Heart right ventricle (tissue), 16 donors: ENCODE data around the gene SMURF2. TPM values are rescaled to one million over a fixed set of nuclear protein-coding genes. Genes with fewer than 3 reads are reported as not detected.

ENCODE experiments used
- ATAC-seq, 8 donors: fragments of 200-7000 bp; cut with Tn5 transposase; one replicate each; pipeline ENCODE4 v1.9.1; 2020; ENCODE audit warnings: mild to moderate bottlenecking in 8 of 8, moderate library complexity in 8 of 8, moderate number of reproducible peaks in 1 of 8
- DNase-seq, 2 donors: peaks; one replicate each; pipeline ENCODE4 v3.0.0-alpha.2; 2020
- H3K27ac ChIP-seq, 10 donors: fragments of 200-600 bp; sonication (generic) in 2 of 10; one replicate each; pipeline versions ENCODE4 v1.5.0 to v1.8.0; 2020 to 2022; ENCODE audit warnings: mild to moderate bottlenecking in 3 of 10
- H3K27me3 ChIP-seq, 7 donors: fragments of 200-600 bp; one replicate each; pipeline ENCODE4 v1.8.0; 2021 to 2022; ENCODE audit warnings: mild to moderate bottlenecking in 2 of 7
- H3K36me3 ChIP-seq, 9 donors: fragments of 200-600 bp; sonication (generic) in 1 of 9; one replicate each; pipeline versions ENCODE4 v1.5.0 to v1.8.0; 2020 to 2022; ENCODE audit warnings: mild to moderate bottlenecking in 2 of 9
- H3K4me1 ChIP-seq, 9 donors: fragments of 200-600 bp; sonication (generic) in 1 of 9; one replicate each; pipeline versions ENCODE4 v1.5.0 to v1.8.0; 2020 to 2022; ENCODE audit warnings: mild to moderate bottlenecking in 4 of 9
- H3K4me3 ChIP-seq, 10 donors: fragments of 200-600 bp; sonication (generic) in 2 of 10; one replicate each; pipeline versions ENCODE4 v1.5.0 to v1.8.0; 2020 to 2022; ENCODE audit warnings: mild to moderate bottlenecking in 7 of 10, moderate library complexity in 2 of 10
- H3K9me3 ChIP-seq, 11 donors: fragments of 200-600 bp in 10 of 11; sonication (generic) in 2 of 11; one replicate each; pipeline versions ENCODE4 v1.5.0 to v1.8.0; 2013 to 2022; ENCODE audit warnings: mild to moderate bottlenecking in 2 of 11, control low read depth in 1 of 11, moderate library complexity in 1 of 11
- CTCF ChIP-seq, 9 donors: fragments of 200-600 bp; sonication (generic) in 2 of 9; IDR thresholded peaks; one replicate each; pipeline versions ENCODE4 v1.5.0 to v1.8.0; 2021 to 2022; ENCODE audit warnings: antibody characterized with exemption in 9 of 9, mild to moderate bottlenecking in 5 of 9, moderate library complexity in 1 of 9
- WGBS, 2 donors: extraction: QIAGEN DNeasy Blood & Tissue Kit; methylation state at CpG; one replicate each; pipeline ENCODE4 v1.1.7; 2013; ENCODE audit warnings: inconsistent platforms in 1 of 2; 5-methylcytosine and 5-hydroxymethylcytosine counted together
- intact Hi-C, 10 donors: fragments of 100-400 bp; cut with DNase I; formaldehyde crosslinking; loops; one replicate each; pipeline versions ENCODE4 v1.11.1 to v1.14.2; 2022
- polyA plus RNA-seq, 2 donors: library from polyadenylated mRNA; stranded (reverse); fragments of 200-250 nt; gene quantifications; one replicate each; pipeline ENCODE4 v1.2.3, GENCODE V29; 2013
- total RNA-seq, 10 donors: library from RNA; stranded (reverse); fragmentation: NEBNext Ultra II Directional in 3 of 10; extraction: Animal tissue kit (Norgen Biotek cat#: 25700) in 3 of 10; gene quantifications; one replicate each; pipeline versions ENCODE4 v1.2.1 to v1.2.4, GENCODE V29; 2021 to 2023
- donor health status: Arrhythmogenic right ventricular cardiomyopathy.
- donor health status: ischemic (EF 13 %, LVEDD 7.1; RV severe dilation, severe dysfunction).
- donor health status: healthy with polysubstance abuse.
- donor health status: DM: no; HTN: yes; CAD: no.
- donor health status: DM: no; HTN: no; CAD: no.
- donor health status: ischemic (EF 25% LVEDD 6.9; RV normal size, moderate dysfunction).
- donor health status: ischemic (EF 25% LVEDD 5.7; RV mildly dilated, moderate dysfunction).
- donor health status: healthy.
- donor health status: DM: yes; HTN: yes; CAD: no.
- donor health status: Ischemic cardiomyopathy.
- donor health status: ischemic (EF 35%, LVEDD 5.7; RV mildly dilated, moderate dysfunction).
- donor health status: nonischemic (EF 11% LVEDD 7.7; RV severe dilation, severe dysfunction).
- donor health status: DM: yes; HTN: yes; CAD: no.
- donor health status: PGD.
- donor health status: ischemic (EF 29% LVEDD 5.4; RV normal size, mild dysfunction).
- donor health status: nonischemic (EF 23%, LVEDD 6.1; RV moderate dilation, normal function).

Gene SMURF2
- total and polyA plus RNA-seq, 12 donors: 4.0 to 15.5 (median 12.2) TPM

- no peak for DNase-seq
- 70 to 82% methylated on average over 2 of the region's 2 CpGs for WGBS, 2 donors
- intact Hi-C loops: no loop called here
These were observed 29.5 kb downstream of the SMURF2 start for GRCh38 chr17:64632606-64633005.

GRCh38 chr17:64632194-64632593 is 29.9 kb downstream of the SMURF2 start:
- no peak overlapping the region for H3K27ac ChIP-seq
- no peak for ATAC-seq
- no peak for DNase-seq
- H3K27me3 ChIP-seq: no peaks in the 10 kb centered on the region
- H3K9me3 ChIP-seq: no peaks in the 10 kb centered on the region
- no peak overlapping the region for H3K4me3 ChIP-seq
- 76 to 78% methylated on average over 3 of the region's 3 CpGs for WGBS, 2 donors
- no peak for TF ChIP-seq CTCF (IDR thresholded peaks at IDR 0.05)
- no peaks in the 10 kb centered on the region for H3K36me3 ChIP-seq
- peaks cover 0 to 45% (median 21%) of the 10 kb centered on the region in 9 donors for H3K4me1 ChIP-seq
- intact Hi-C loops: no loop called here

More at GRCh38 chr17:64632606-64633005, 29.5 kb downstream of the SMURF2 start:
- no peak overlapping the region for H3K4me3 ChIP-seq
- no peak overlapping the region for H3K27ac ChIP-seq
- no peak for TF ChIP-seq CTCF (IDR thresholded peaks at IDR 0.05)
- no peaks in the 10 kb centered on the region for H3K9me3 ChIP-seq
- H3K4me1 ChIP-seq: peaks cover 0 to 43% (median 18%) of the 10 kb centered on the region in 9 donors
- peak in 1 of 8 donors; percentile 22 for ATAC-seq
- H3K36me3 ChIP-seq: no peaks in the 10 kb centered on the region
- H3K27me3 ChIP-seq: no peaks in the 10 kb centered on the region

- DNase-seq: no peak
- intact Hi-C loops: no loop called here
- 94 to 99% methylated on average over 6 of the region's 6 CpGs for WGBS, 2 donors
- H3K36me3 ChIP-seq: no peaks in the 10 kb centered on the region
- H3K4me3 ChIP-seq: no peak overlapping the region
- no peaks in the 10 kb centered on the region for H3K9me3 ChIP-seq
- H3K27me3 ChIP-seq: no peaks in the 10 kb centered on the region
- TF ChIP-seq CTCF (IDR thresholded peaks at IDR 0.05): no peak
- peaks cover 0 to 61% (median 29%) of the 10 kb centered on the region in 9 donors for H3K4me1 ChIP-seq
- H3K27ac ChIP-seq: no peak overlapping the region
- no peak for ATAC-seq
These were observed 31.5 kb downstream of the SMURF2 start for GRCh38 chr17:64630309-64631223.

- H3K27ac ChIP-seq: no peak overlapping the region
- intact Hi-C loops: no loop called here
- 88 to 100% methylated on average over 1 of the region's 1 CpG for WGBS, 2 donors
- H3K27me3 ChIP-seq: no peaks in the 10 kb centered on the region
- TF ChIP-seq CTCF (IDR thresholded peaks at IDR 0.05): no peak
- ATAC-seq (no peak), DNase-seq (no peak)
- no peaks in the 10 kb centered on the region for H3K9me3 ChIP-seq
- H3K4me1 ChIP-seq: peaks cover 0 to 73% (median 30%) of the 10 kb centered on the region in 9 donors
- H3K4me3 ChIP-seq: no peak overlapping the region
- no peaks in the 10 kb centered on the region for H3K36me3 ChIP-seq
These were observed 33.5 kb downstream of the SMURF2 start for GRCh38 chr17:64628641-64629040.
